HCT116 (cell line): Measurements from ENCODE around the gene VPS35L. TPM values are rescaled to one million over a fixed set of nuclear protein-coding genes. Genes with fewer than 3 reads are reported as not detected.

Experiments
- ATAC-seq: fragments of 200-7000 bp; cut with Tn5 transposase; 2 replicates; pipeline ENCODE4 v1.9.1; 2020; ENCODE audit warnings: mild to moderate bottlenecking, moderate library complexity
- BruUV-seq: library from RNA; stranded (reverse); fragments of 400-500 nt; replicated peaks from 2 replicates; lab custom pipeline; 2021; lab: Mats Ljungman, UMichigan
- CTCF ChIA-PET: fragments of 300-600 bp; sonication (Branson Sonifier 250); formaldehyde crosslinking; loops from one replicate; lab custom pipeline; 2021; ENCODE audit warnings: antibody characterized with exemption; lab: Charles Lee
- POLR2A ChIA-PET: fragments of 300-600, 350-600 bp; sonication (Branson Sonifier 250); formaldehyde crosslinking; loops from one replicate; lab custom pipeline; 2021; ENCODE audit warnings: antibody characterized with exemption; lab: Charles Lee
- RAD21 ChIA-PET, 2 experiments: fragments of 300-600 bp; sonication (Branson Sonifier 250); formaldehyde crosslinking; loops; one replicate each; lab custom pipeline; 2023; ENCODE audit warnings: low total read pairs in 2 of 2; ENCODE audit not compliant: uncharacterized antibody in 2 of 2, unreplicated experiment in 2 of 2, low non-redundant PET in 1 of 2; lab: Charles Lee
- DNase-seq: peaks from one replicate; pipeline ENCODE4 v3.0.0-alpha.2; 2010; ENCODE audit warnings: low read depth, low spot score
- H2AFZ ChIP-seq: fragments of 200-600 bp; shearing (Covaris generic), sonication (generic); 2 replicates; pipeline ENCODE4 v1.6.1; 2017; ENCODE audit warnings: low read depth, mixed run types, mixed read lengths, antibody characterized with exemption, low read length; ENCODE audit not compliant: poor library complexity, severe bottlenecking
- H3K27ac ChIP-seq: 2 replicates; pipeline ENCODE4 v1.5.1; 2012; ENCODE audit warnings: low read depth, low read length
- H3K27me3 ChIP-seq: fragments of 200-600 bp; sonication (generic); 2 replicates; pipeline ENCODE4 v1.6.1; 2016; ENCODE audit warnings: mixed run types, low read length, mixed read lengths; ENCODE audit not compliant: insufficient read depth
- H3K36me3 ChIP-seq, 2 experiments: fragments of 200-500 bp in 1 of 2; fragments of 200-600 bp in 1 of 2; sonication (Bioruptor generic) in 1 of 2; sonication (generic) in 1 of 2; 2 replicates each; pipeline versions ENCODE4 v1.5.1 to v1.6.1; 2014 to 2016; ENCODE audit warnings: low read length in 2 of 2, inconsistent platforms in 1 of 2, mixed read lengths in 1 of 2, mixed run types in 1 of 2; ENCODE audit not compliant: insufficient read depth in 2 of 2, control insufficient read depth in 1 of 2
- H3K4me1 ChIP-seq, 2 experiments: fragments of 200-600 bp in 1 of 2; sonication (generic) in 1 of 2; 2 replicates each; pipeline versions ENCODE4 v1.5.1 to v1.6.1; 2012 to 2017; ENCODE audit warnings: low read length in 2 of 2, inconsistent platforms in 1 of 2, mild to moderate bottlenecking in 1 of 2, mixed read lengths in 1 of 2, mixed run types in 1 of 2, moderate library complexity in 1 of 2; ENCODE audit not compliant: insufficient read depth in 2 of 2, control insufficient read depth in 1 of 2
- H3K4me2 ChIP-seq: fragments of 200-600 bp; sonication (generic); 2 replicates; pipeline ENCODE4 v1.6.1; 2017; ENCODE audit warnings: mixed run types, low read length, mixed read lengths
- H3K4me3 ChIP-seq, 2 experiments: fragments of 200-600 bp in 1 of 2; sonication (generic) in 1 of 2; replicated peaks in 1 of 2; 2 replicates each; pipeline ENCODE4 v1.5.1; 2011 to 2016; ENCODE audit warnings: low read length in 2 of 2, control low read depth in 1 of 2, low read depth in 1 of 2, mild to moderate bottlenecking in 1 of 2, mixed read lengths in 1 of 2, mixed run types in 1 of 2
- H3K79me2 ChIP-seq: fragments of 200-600 bp; sonication (generic); 2 replicates; pipeline ENCODE4 v1.6.1; 2017; ENCODE audit warnings: mild to moderate bottlenecking, mixed run types, low read length, moderate library complexity, mixed read lengths; ENCODE audit not compliant: insufficient read depth
- H3K9ac ChIP-seq: fragments of 200-600 bp; sonication (generic); 2 replicates; pipeline ENCODE4 v1.6.1; 2016; ENCODE audit warnings: low read length, mixed read lengths
- H3K9me2 ChIP-seq: fragments of 200-600 bp; sonication (generic), shearing (Covaris generic); 2 replicates; pipeline ENCODE4 v1.6.1; 2017; ENCODE audit warnings: mixed run types, mild to moderate bottlenecking, moderate library complexity; ENCODE audit not compliant: insufficient read depth
- H3K9me3 ChIP-seq, 2 experiments: fragments of 200-500 bp in 1 of 2; fragments of 200-600 bp in 1 of 2; sonication (Bioruptor generic) in 1 of 2; sonication (generic) in 1 of 2; 2 replicates each; pipeline ENCODE4 v1.6.1; 2014 to 2017; ENCODE audit warnings: low read length in 2 of 2, mixed read lengths in 2 of 2, inconsistent platforms in 1 of 2, low read depth in 1 of 2, mild to moderate bottlenecking in 1 of 2, mixed run types in 1 of 2, moderate library complexity in 1 of 2; ENCODE audit not compliant: control insufficient read depth in 1 of 2, insufficient read depth in 1 of 2
- H4K20me1 ChIP-seq: fragments of 200-600 bp; sonication (generic), shearing (Covaris generic); 2 replicates; pipeline ENCODE4 v1.6.1; 2017; ENCODE audit warnings: mixed run types, mild to moderate bottlenecking, moderate library complexity; ENCODE audit not compliant: insufficient read depth
- ELF1 ChIP-seq: IDR thresholded peaks from 2 replicates; pipeline ENCODE4 v1.6.1; 2012; ENCODE audit warnings: low read depth, borderline replicate concordance
- MAX ChIP-seq: IDR thresholded peaks from 2 replicates; pipeline ENCODE4 v1.6.1; 2012
- RAD21 ChIP-seq: IDR thresholded peaks from 2 replicates; pipeline ENCODE4 v1.6.1; 2012; ENCODE audit warnings: low read depth, mild to moderate bottlenecking
- SP1 ChIP-seq: IDR thresholded peaks from 2 replicates; pipeline ENCODE4 v1.6.1; 2012; ENCODE audit warnings: low read depth
- TCF7L2 ChIP-seq: IDR thresholded peaks from 2 replicates; pipeline ENCODE4 v1.7.0; 2011; ENCODE audit warnings: borderline replicate concordance, inconsistent platforms; ENCODE audit not compliant: insufficient read depth, insufficient read length; ENCODE audit errors: extremely low read depth
- ZBTB33 ChIP-seq: IDR thresholded peaks from 2 replicates; pipeline ENCODE4 v1.6.1; 2011; ENCODE audit warnings: mild to moderate bottlenecking, low read length, moderate library complexity; ENCODE audit not compliant: insufficient replicate concordance; ENCODE audit errors: extremely low read depth
- ZFX ChIP-seq: fragments of 450-650 bp; IDR thresholded peaks from 2 replicates; pipeline ENCODE4 v1.6.1; 2017
- intact Hi-C: fragments of 100-400 bp; cut with micrococcal nuclease; formaldehyde crosslinking; loops from 2 replicates; pipeline ENCODE4 v1.10.0; 2022
- total RNA-seq: library from RNA; stranded (reverse); gene quantifications from one replicate; pipeline ENCODE4 v1.2.1, GENCODE V29; 2021; ENCODE audit not compliant: unreplicated experiment

The VPS35L gene
- total RNA-seq, 1 experiment from 2014 or later: 21.4 TPM

- intact Hi-C loops: no loop called here
These were observed 143.3 kb downstream of the VPS35L start for GRCh38 chr16:19698480-19699465.

More at GRCh38 chr16:19698480-19699465, 143.3 kb downstream of the VPS35L start:
- Histone ChIP-seq H3K4me2 (no peak overlapping the region), H3K4me1 (peaks cover 12 to 13% of the 10 kb centered on the region in 2 experiments), H3K9ac (no peak overlapping the region), H3K4me3 (no peak overlapping the region), H3K27me3 (no peaks in the 10 kb centered on the region), H2AFZ (no peak overlapping the region), H3K9me2 (no peaks in the 10 kb centered on the region), H3K27ac (no peak overlapping the region), H3K9me3 (no peaks in the 10 kb centered on the region), H3K36me3 (peaks cover 12 to 22% of the 10 kb centered on the region in 2 experiments; a peak in 3 of 4 replicates), H4K20me1 (no peaks in the 10 kb centered on the region), H3K79me2 (peaks cover 11% of the 10 kb centered on the region; the same call in 1 of the 2 replicates)
- RAD21 ChIA-PET: no interaction called here
- BruUV-seq: no TSS peak
- CTCF ChIA-PET: interaction anchor here (1.3 kb wide), 1 partner anchor 115 kb away, joined by 4 read pairs; no protein-coding TSS in a partner anchor
- DNase-seq (no peak), ATAC-seq (no peak)
- TF ChIP-seq MAX: no peak
- TF ChIP-seq ELF1: no peak
- no peak for TF ChIP-seq TCF7L2
- TF ChIP-seq ZBTB33: no peak
- no peak for TF ChIP-seq SP1
- no peak for TF ChIP-seq RAD21
- no peak for TF ChIP-seq ZFX
- POLR2A ChIA-PET: no interaction called here
